HCT116 (cell line): ENCODE measurements around the gene ATP6V0A1. TPM values are rescaled to one million over a fixed set of nuclear protein-coding genes. Genes with fewer than 3 reads are reported as not detected.
"Not testable (repeated sequence)": the region's sequence is repeated elsewhere in the genome, so short reads cannot be mapped to it uniquely, and the experiment has no call there.

ENCODE experiments used
- ATAC-seq: fragments of 200-7000 bp; cut with Tn5 transposase; 2 replicates; pipeline ENCODE4 v1.9.1; 2020; ENCODE audit warnings: mild to moderate bottlenecking, moderate library complexity
- BruUV-seq: library from RNA; stranded (reverse); fragments of 400-500 nt; replicated peaks from 2 replicates; lab custom pipeline; 2021; lab: Mats Ljungman, UMichigan
- CTCF ChIA-PET: fragments of 300-600 bp; sonication (Branson Sonifier 250); formaldehyde crosslinking; loops from one replicate; lab custom pipeline; 2021; ENCODE audit warnings: antibody characterized with exemption; lab: Charles Lee
- POLR2A ChIA-PET: fragments of 300-600, 350-600 bp; sonication (Branson Sonifier 250); formaldehyde crosslinking; loops from one replicate; lab custom pipeline; 2021; ENCODE audit warnings: antibody characterized with exemption; lab: Charles Lee
- RAD21 ChIA-PET, 2 experiments: fragments of 300-600 bp; sonication (Branson Sonifier 250); formaldehyde crosslinking; loops; one replicate each; lab custom pipeline; 2023; ENCODE audit warnings: low total read pairs in 2 of 2; ENCODE audit not compliant: uncharacterized antibody in 2 of 2, unreplicated experiment in 2 of 2, low non-redundant PET in 1 of 2; lab: Charles Lee
- DNase-seq: peaks from one replicate; pipeline ENCODE4 v3.0.0-alpha.2; 2010; ENCODE audit warnings: low read depth, low spot score
- H2AFZ ChIP-seq: fragments of 200-600 bp; shearing (Covaris generic), sonication (generic); 2 replicates; pipeline ENCODE4 v1.6.1; 2017; ENCODE audit warnings: low read depth, mixed run types, mixed read lengths, antibody characterized with exemption, low read length; ENCODE audit not compliant: poor library complexity, severe bottlenecking
- H3K27ac ChIP-seq: 2 replicates; pipeline ENCODE4 v1.5.1; 2012; ENCODE audit warnings: low read depth, low read length
- H3K27me3 ChIP-seq: fragments of 200-600 bp; sonication (generic); 2 replicates; pipeline ENCODE4 v1.6.1; 2016; ENCODE audit warnings: mixed run types, low read length, mixed read lengths; ENCODE audit not compliant: insufficient read depth
- H3K36me3 ChIP-seq, 2 experiments: fragments of 200-500 bp in 1 of 2; fragments of 200-600 bp in 1 of 2; sonication (Bioruptor generic) in 1 of 2; sonication (generic) in 1 of 2; 2 replicates each; pipeline versions ENCODE4 v1.5.1 to v1.6.1; 2014 to 2016; ENCODE audit warnings: low read length in 2 of 2, inconsistent platforms in 1 of 2, mixed read lengths in 1 of 2, mixed run types in 1 of 2; ENCODE audit not compliant: insufficient read depth in 2 of 2, control insufficient read depth in 1 of 2
- H3K4me1 ChIP-seq, 2 experiments: fragments of 200-600 bp in 1 of 2; sonication (generic) in 1 of 2; 2 replicates each; pipeline versions ENCODE4 v1.5.1 to v1.6.1; 2012 to 2017; ENCODE audit warnings: low read length in 2 of 2, inconsistent platforms in 1 of 2, mild to moderate bottlenecking in 1 of 2, mixed read lengths in 1 of 2, mixed run types in 1 of 2, moderate library complexity in 1 of 2; ENCODE audit not compliant: insufficient read depth in 2 of 2, control insufficient read depth in 1 of 2
- H3K4me2 ChIP-seq: fragments of 200-600 bp; sonication (generic); 2 replicates; pipeline ENCODE4 v1.6.1; 2017; ENCODE audit warnings: mixed run types, low read length, mixed read lengths
- H3K4me3 ChIP-seq, 2 experiments: fragments of 200-600 bp in 1 of 2; sonication (generic) in 1 of 2; replicated peaks in 1 of 2; 2 replicates each; pipeline ENCODE4 v1.5.1; 2011 to 2016; ENCODE audit warnings: low read length in 2 of 2, control low read depth in 1 of 2, low read depth in 1 of 2, mild to moderate bottlenecking in 1 of 2, mixed read lengths in 1 of 2, mixed run types in 1 of 2
- H3K79me2 ChIP-seq: fragments of 200-600 bp; sonication (generic); 2 replicates; pipeline ENCODE4 v1.6.1; 2017; ENCODE audit warnings: mild to moderate bottlenecking, mixed run types, low read length, moderate library complexity, mixed read lengths; ENCODE audit not compliant: insufficient read depth
- H3K9ac ChIP-seq: fragments of 200-600 bp; sonication (generic); 2 replicates; pipeline ENCODE4 v1.6.1; 2016; ENCODE audit warnings: low read length, mixed read lengths
- H3K9me2 ChIP-seq: fragments of 200-600 bp; sonication (generic), shearing (Covaris generic); 2 replicates; pipeline ENCODE4 v1.6.1; 2017; ENCODE audit warnings: mixed run types, mild to moderate bottlenecking, moderate library complexity; ENCODE audit not compliant: insufficient read depth
- H3K9me3 ChIP-seq, 2 experiments: fragments of 200-500 bp in 1 of 2; fragments of 200-600 bp in 1 of 2; sonication (Bioruptor generic) in 1 of 2; sonication (generic) in 1 of 2; 2 replicates each; pipeline ENCODE4 v1.6.1; 2014 to 2017; ENCODE audit warnings: low read length in 2 of 2, mixed read lengths in 2 of 2, inconsistent platforms in 1 of 2, low read depth in 1 of 2, mild to moderate bottlenecking in 1 of 2, mixed run types in 1 of 2, moderate library complexity in 1 of 2; ENCODE audit not compliant: control insufficient read depth in 1 of 2, insufficient read depth in 1 of 2
- H4K20me1 ChIP-seq: fragments of 200-600 bp; sonication (generic), shearing (Covaris generic); 2 replicates; pipeline ENCODE4 v1.6.1; 2017; ENCODE audit warnings: mixed run types, mild to moderate bottlenecking, moderate library complexity; ENCODE audit not compliant: insufficient read depth
- ELF1 ChIP-seq: IDR thresholded peaks from 2 replicates; pipeline ENCODE4 v1.6.1; 2012; ENCODE audit warnings: low read depth, borderline replicate concordance
- FOSL1 ChIP-seq: IDR thresholded peaks from 2 replicates; pipeline ENCODE4 v1.6.1; 2012; ENCODE audit warnings: low read depth
- intact Hi-C: fragments of 100-400 bp; cut with micrococcal nuclease; formaldehyde crosslinking; loops from 2 replicates; pipeline ENCODE4 v1.10.0; 2022
- total RNA-seq: library from RNA; stranded (reverse); gene quantifications from one replicate; pipeline ENCODE4 v1.2.1, GENCODE V29; 2021; ENCODE audit not compliant: unreplicated experiment
- TF ChIP-seq, protein P1 (sequence below): IDR thresholded peaks from 2 replicates; pipeline ENCODE4 v1.6.1; 2012
- TF ChIP-seq, protein P2 (sequence below): IDR thresholded peaks from 2 replicates; pipeline ENCODE4 v1.6.1; 2011; ENCODE audit warnings: mild to moderate bottlenecking, low read length, moderate library complexity; ENCODE audit not compliant: insufficient replicate concordance; ENCODE audit errors: extremely low read depth

The ATP6V0A1 gene
- total RNA-seq, 1 experiment from 2014 or later: 65.2 TPM

GRCh38 chr17:42476411-42476810, 17.7 kb downstream of the ATP6V0A1 start:
- ATAC-seq (no peak), DNase-seq (no peak)
- TF ChIP-seq, protein P1, sequence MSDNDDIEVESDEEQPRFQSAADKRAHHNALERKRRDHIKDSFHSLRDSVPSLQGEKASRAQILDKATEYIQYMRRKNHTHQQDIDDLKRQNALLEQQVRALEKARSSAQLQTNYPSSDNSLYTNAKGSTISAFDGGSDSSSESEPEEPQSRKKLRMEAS: no peak
- no peak for TF ChIP-seq ELF1
- intact Hi-C loops: no loop called here
- H4K20me1 ChIP-seq: no peaks in the 10 kb centered on the region
- POLR2A ChIA-PET: no interaction called here
- CTCF ChIA-PET: no interaction called here
- no TSS peak for BruUV-seq
- RAD21 ChIA-PET: no interaction called here
- H2AFZ ChIP-seq: no peak overlapping the region
- H3K4me3 ChIP-seq: no peak overlapping the region
- H3K36me3 ChIP-seq: peaks cover 29 to 47% of the 10 kb centered on the region in 2 experiments
- H3K79me2 ChIP-seq: no peaks in the 10 kb centered on the region
- H3K4me1 ChIP-seq: no peaks in the 10 kb centered on the region
- no peak overlapping the region for H3K9ac ChIP-seq
- no peak overlapping the region for H3K27ac ChIP-seq
- no peaks in the 10 kb centered on the region for H3K9me3 ChIP-seq
- no peak overlapping the region for H3K4me2 ChIP-seq
- no peaks in the 10 kb centered on the region for H3K9me2 ChIP-seq
- no peaks in the 10 kb centered on the region for H3K27me3 ChIP-seq

GRCh38 chr17:42477173-42477572, 18.5 kb downstream of the ATP6V0A1 start:
- no peaks in the 10 kb centered on the region for H3K79me2 ChIP-seq
- H3K27me3 ChIP-seq: no peaks in the 10 kb centered on the region
- peaks cover 22 to 45% of the 10 kb centered on the region in 2 experiments for H3K36me3 ChIP-seq
- no peak overlapping the region for H3K9ac ChIP-seq
- H2AFZ ChIP-seq: no peak overlapping the region
- H3K4me3 ChIP-seq: no peak overlapping the region
- RAD21 ChIA-PET: no interaction called here
- intact Hi-C loops: no loop called here
- H3K4me2 ChIP-seq: no peak overlapping the region
- CTCF ChIA-PET: no interaction called here
- H3K27ac ChIP-seq: no peak overlapping the region
- no TSS peak for BruUV-seq
- TF ChIP-seq, protein P2, sequence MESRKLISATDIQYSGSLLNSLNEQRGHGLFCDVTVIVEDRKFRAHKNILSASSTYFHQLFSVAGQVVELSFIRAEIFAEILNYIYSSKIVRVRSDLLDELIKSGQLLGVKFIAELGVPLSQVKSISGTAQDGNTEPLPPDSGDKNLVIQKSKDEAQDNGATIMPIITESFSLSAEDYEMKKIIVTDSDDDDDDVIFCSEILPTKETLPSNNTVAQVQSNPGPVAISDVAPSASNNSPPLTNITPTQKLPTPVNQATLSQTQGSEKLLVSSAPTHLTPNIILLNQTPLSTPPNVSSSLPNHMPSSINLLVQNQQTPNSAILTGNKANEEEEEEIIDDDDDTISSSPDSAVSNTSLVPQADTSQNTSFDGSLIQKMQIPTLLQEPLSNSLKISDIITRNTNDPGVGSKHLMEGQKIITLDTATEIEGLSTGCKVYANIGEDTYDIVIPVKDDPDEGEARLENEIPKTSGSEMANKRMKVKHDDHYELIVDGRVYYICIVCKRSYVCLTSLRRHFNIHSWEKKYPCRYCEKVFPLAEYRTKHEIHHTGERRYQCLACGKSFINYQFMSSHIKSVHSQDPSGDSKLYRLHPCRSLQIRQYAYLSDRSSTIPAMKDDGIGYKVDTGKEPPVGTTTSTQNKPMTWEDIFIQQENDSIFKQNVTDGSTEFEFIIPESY: no peak
- TF ChIP-seq FOSL1: no peak
- no peak for ATAC-seq
- no peaks in the 10 kb centered on the region for H4K20me1 ChIP-seq
- DNase-seq: no peak
- no peaks in the 10 kb centered on the region for H3K9me3 ChIP-seq
- no peaks in the 10 kb centered on the region for H3K4me1 ChIP-seq
- POLR2A ChIA-PET: no interaction called here
- no peaks in the 10 kb centered on the region for H3K9me2 ChIP-seq

DNA sequence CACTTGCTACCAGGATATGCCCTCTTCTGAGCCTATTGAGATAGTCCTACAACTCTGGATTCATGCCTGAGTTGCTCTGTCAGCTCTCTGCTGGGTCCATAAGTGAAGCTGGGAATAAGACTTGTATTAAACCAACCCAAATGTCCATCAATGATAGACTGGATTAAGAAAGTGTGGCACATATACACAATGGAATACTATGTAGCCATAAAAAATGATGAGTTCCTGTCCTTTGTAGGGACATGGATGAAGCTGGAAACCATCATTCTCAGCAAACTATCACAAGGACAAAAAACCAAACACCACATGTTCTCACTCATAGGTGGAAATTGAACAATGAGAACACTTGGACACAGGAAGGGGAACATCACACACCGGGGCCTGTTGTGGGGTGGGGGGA, 19.1 kb downstream of the ATP6V0A1 start:
- H3K4me2 ChIP-seq, H3K9me2 ChIP-seq, BruUV-seq, H3K4me3 ChIP-seq, RAD21 ChIA-PET, H3K4me1 ChIP-seq, H3K9me3 ChIP-seq, CTCF ChIA-PET, intact Hi-C loops, ATAC-seq, H3K27ac ChIP-seq, H3K27me3 ChIP-seq, H3K79me2 ChIP-seq, H2AFZ ChIP-seq, H3K9ac ChIP-seq, DNase-seq, POLR2A ChIA-PET, H4K20me1 ChIP-seq: not testable (repeated sequence)
- H3K36me3 ChIP-seq: peaks cover 22 to 49% of the 10 kb centered on the region in 2 experiments
